OCI-LY7 (cell line): ENCODE measurements around the gene STK32C. TPM values are rescaled to one million over a fixed set of nuclear protein-coding genes. Genes with fewer than 3 reads are reported as not detected.

ENCODE experiments used
- BruUV-seq: library from RNA; stranded (reverse); fragments of 400-500 nt; replicated peaks from 2 replicates; lab custom pipeline; 2021; lab: Mats Ljungman, UMichigan
- CTCF ChIA-PET: fragments of 300-600 bp; sonication (Branson Sonifier 250); formaldehyde crosslinking; loops from one replicate; lab custom pipeline; 2022; ENCODE audit warnings: antibody characterized with exemption; ENCODE audit not compliant: unreplicated experiment; lab: Charles Lee
- POLR2A ChIA-PET: fragments of 300-600 bp; sonication (Branson Sonifier 250); formaldehyde crosslinking; loops from one replicate; lab custom pipeline; 2022; ENCODE audit warnings: antibody characterized with exemption; lab: Charles Lee
- DNase-seq: peaks from one replicate; pipeline ENCODE4 v3.0.0-alpha.2; 2015; ENCODE audit warnings: low spot score
- H2AFZ ChIP-seq: fragments of 200-600 bp; sonication (generic), shearing (Covaris generic); 2 replicates; pipeline ENCODE4 v1.6.1; 2014; ENCODE audit warnings: mild to moderate bottlenecking, antibody characterized with exemption, low read length, moderate library complexity
- H3K27ac ChIP-seq: fragments of 200-600 bp; sonication (generic); 2 replicates; pipeline ENCODE4 v1.5.1; 2014; ENCODE audit warnings: mixed run types, low read depth, mild to moderate bottlenecking, moderate library complexity, low read length, inconsistent platforms; ENCODE audit not compliant: poor library complexity, severe bottlenecking
- H3K36me3 ChIP-seq: fragments of 200-600 bp; sonication (generic); 2 replicates; pipeline ENCODE4 v1.6.1; 2014; ENCODE audit warnings: mild to moderate bottlenecking, antibody characterized with exemption, low read length, moderate library complexity, mixed read lengths; ENCODE audit not compliant: insufficient read depth
- H3K4me1 ChIP-seq: fragments of 200-600 bp; sonication (generic); 2 replicates; pipeline ENCODE4 v1.5.1; 2014; ENCODE audit warnings: mild to moderate bottlenecking, low read length; ENCODE audit not compliant: insufficient read depth, poor library complexity, severe bottlenecking
- H3K4me2 ChIP-seq: fragments of 200-600 bp; sonication (generic); 2 replicates; pipeline ENCODE4 v1.6.1; 2014; ENCODE audit warnings: mild to moderate bottlenecking, low read length
- H3K4me3 ChIP-seq: fragments of 200-600 bp; sonication (generic); 2 replicates; pipeline ENCODE4 v1.5.1; 2014; ENCODE audit warnings: mild to moderate bottlenecking, low read depth, low read length; ENCODE audit not compliant: poor library complexity, severe bottlenecking
- H3K79me2 ChIP-seq: fragments of 200-600 bp; sonication (generic); 2 replicates; pipeline ENCODE4 v1.6.1; 2016; ENCODE audit warnings: low read depth, mild to moderate bottlenecking, low read length, moderate library complexity, mixed read lengths; ENCODE audit not compliant: insufficient read depth
- H3K9me2 ChIP-seq: fragments of 200-600 bp; sonication (generic); 2 replicates; pipeline ENCODE4 v1.6.1; 2016; ENCODE audit warnings: mild to moderate bottlenecking, low read length, mixed read lengths; ENCODE audit not compliant: insufficient read depth
- H3K9me3 ChIP-seq: fragments of 200-600 bp; sonication (generic); 2 replicates; pipeline ENCODE4 v1.6.1; 2014; ENCODE audit warnings: mild to moderate bottlenecking, mixed run types, low read length, mixed read lengths
- H4K20me1 ChIP-seq: fragments of 200-600 bp; sonication (generic); 2 replicates; pipeline ENCODE4 v1.6.1; 2014; ENCODE audit warnings: mild to moderate bottlenecking, antibody characterized with exemption, low read length, moderate library complexity, mixed read lengths; ENCODE audit not compliant: insufficient read depth
- CTCF ChIP-seq: fragments of 200-600 bp; sonication (generic); conservative IDR thresholded peaks from 2 replicates; pipeline ENCODE4 v1.5.1; 2014; ENCODE audit warnings: mild to moderate bottlenecking, antibody characterized with exemption, low read length, moderate library complexity, mixed read lengths
- EZH2phosphoT487 ChIP-seq: fragments of 200-600 bp; sonication (generic); IDR thresholded peaks from 2 replicates; pipeline ENCODE4 v1.6.1; 2018; ENCODE audit warnings: low read depth, borderline replicate concordance, mild to moderate bottlenecking, mixed run types, antibody characterized with exemption, low read length, moderate library complexity, mixed read lengths
- intact Hi-C: fragments of 100-400 bp; cut with micrococcal nuclease; formaldehyde crosslinking; loops from one replicate; pipeline ENCODE4 v1.10.0; 2022; ENCODE audit not compliant: unreplicated experiment
- total RNA-seq, 2 experiments: library from RNA; depleted of rRNA in 1 of 2; stranded (reverse); fragments of >200 nt in 1 of 2; shearing (Covaris generic) in 1 of 2; gene quantifications; 2 replicates each; pipeline ENCODE4 v1.2.3, GENCODE V29; 2014 to 2022

Gene STK32C
- total RNA-seq, 2 experiments from 2014 or later: 13.1 to 30.4 TPM

GRCh38 chr10:132300582-132300981 is 7.2 kb downstream of the STK32C start:
- Histone ChIP-seq H3K27ac (no peak overlapping the region), H3K79me2 (no peaks in the 10 kb centered on the region), H2AFZ (no peak overlapping the region), H3K4me3 (no peak overlapping the region), H3K4me1 (no peaks in the 10 kb centered on the region), H3K36me3 (no peaks in the 10 kb centered on the region), H3K9me2 (no peaks in the 10 kb centered on the region), H3K4me2 (no peak overlapping the region), H4K20me1 (no peaks in the 10 kb centered on the region), H3K9me3 (no peaks in the 10 kb centered on the region)
- ChIA-PET CTCF (no interaction called here), POLR2A (no interaction called here)
- DNase-seq: no peak
- intact Hi-C loops: no loop called here
- TF ChIP-seq EZH2phosphoT487: no peak
- no TSS peak for BruUV-seq

- H3K4me2 ChIP-seq: no peak overlapping the region
- no peaks in the 10 kb centered on the region for H4K20me1 ChIP-seq
- no peak overlapping the region for H2AFZ ChIP-seq
- no peak overlapping the region for H3K4me3 ChIP-seq
- no peak overlapping the region for H3K27ac ChIP-seq
- intact Hi-C loops: no loop called here
- TF ChIP-seq CTCF: no peak
- TF ChIP-seq EZH2phosphoT487: no peak
- ChIA-PET POLR2A (no interaction called here), CTCF (no interaction called here)
- no peaks in the 10 kb centered on the region for H3K79me2 ChIP-seq
- no peaks in the 10 kb centered on the region for H3K9me3 ChIP-seq
- no peaks in the 10 kb centered on the region for H3K36me3 ChIP-seq
- no peak for DNase-seq
- BruUV-seq: no TSS peak
- no peaks in the 10 kb centered on the region for H3K9me2 ChIP-seq
- H3K4me1 ChIP-seq: no peaks in the 10 kb centered on the region
Measured at GRCh38 chr10:132299371-132300336, 8.1 kb downstream of the STK32C start.

- no peak for DNase-seq
- Histone ChIP-seq H3K9me2 (no peaks in the 10 kb centered on the region), H2AFZ (no peak overlapping the region), H3K36me3 (no peaks in the 10 kb centered on the region), H3K9me3 (no peaks in the 10 kb centered on the region), H4K20me1 (no peaks in the 10 kb centered on the region), H3K79me2 (no peaks in the 10 kb centered on the region), H3K27ac (no peak overlapping the region), H3K4me1 (no peaks in the 10 kb centered on the region), H3K4me2 (no peak overlapping the region), H3K4me3 (no peak overlapping the region)
- BruUV-seq: no TSS peak
- intact Hi-C loops: no loop called here
- ChIA-PET POLR2A (interaction anchor here (0.7 kb wide), 1 partner anchor 41 kb away, joined by 5 read pairs; no protein-coding TSS in a partner anchor), CTCF (interaction anchor here (0.5 kb wide), 1 partner anchor 295 kb away, joined by 3 read pairs; no protein-coding TSS in a partner anchor)
- no peak for TF ChIP-seq CTCF
- no peak for TF ChIP-seq EZH2phosphoT487
Measured at GRCh38 chr10:132298038-132298881, 9.5 kb downstream of the STK32C start.
